Liver (tissue), 3 donors: ENCODE data around the gene PODN.

Experiments
- EGR1 ChIP-seq, 2 donors: IDR thresholded peaks; 2 replicates each; pipeline ENCODE4 v1.6.1; 2016 to 2018; ENCODE audit warnings: antibody characterized with exemption in 2 of 2, low read depth in 2 of 2
- FOXA1 ChIP-seq: IDR thresholded peaks from 2 replicates; pipeline ENCODE4 v1.6.1; 2016; ENCODE audit warnings: antibody characterized with exemption
- GABPA ChIP-seq, 2 donors: IDR thresholded peaks in 1 of 2; conservative IDR thresholded peaks in 1 of 2; 2 replicates each; pipeline ENCODE4 v1.6.1; 2016; ENCODE audit warnings: antibody characterized with exemption in 2 of 2, mild to moderate bottlenecking in 1 of 2, moderate library complexity in 1 of 2
- HNF4A ChIP-seq, 2 donors: conservative IDR thresholded peaks; 2 replicates each; pipeline ENCODE4 v1.6.1; 2016; ENCODE audit warnings: antibody characterized with exemption in 2 of 2, mild to moderate bottlenecking in 2 of 2
- JUND ChIP-seq, 2 donors: IDR thresholded peaks; 2 replicates each; pipeline ENCODE4 v1.6.1; 2016; ENCODE audit warnings: antibody characterized with exemption in 2 of 2
- RAD21 ChIP-seq, 2 donors: IDR thresholded peaks; 2 replicates each; pipeline ENCODE4 v1.6.1; 2016; ENCODE audit warnings: antibody characterized with exemption in 2 of 2, mild to moderate bottlenecking in 2 of 2
- RXRA ChIP-seq, 2 donors: IDR thresholded peaks; 2 replicates each; pipeline ENCODE4 v1.6.1; 2017 to 2018; ENCODE audit warnings: antibody characterized with exemption in 2 of 2, mild to moderate bottlenecking in 1 of 2
- SP1 ChIP-seq: IDR thresholded peaks from 2 replicates; pipeline ENCODE4 v1.6.1; 2018; ENCODE audit warnings: antibody characterized with exemption, mild to moderate bottlenecking
- TAF1 ChIP-seq: conservative IDR thresholded peaks from 2 replicates; pipeline ENCODE4 v1.6.1; 2016; ENCODE audit warnings: antibody characterized with exemption, mild to moderate bottlenecking
- YY1 ChIP-seq: IDR thresholded peaks from 2 replicates; pipeline ENCODE4 v1.6.1; 2016; ENCODE audit warnings: antibody characterized with exemption, mild to moderate bottlenecking
- TF ChIP-seq, protein P1 (sequence below): fragments of 150-350 bp; IDR thresholded peaks from 2 replicates; pipeline ENCODE4 v1.5.1; 2017; ENCODE audit warnings: improper control_type of control experiment, low read depth, low read length; ENCODE audit not compliant: missing input control
- TF ChIP-seq, protein P2 (sequence below): IDR thresholded peaks from 2 replicates; pipeline ENCODE4 v1.6.1; 2016; ENCODE audit warnings: antibody characterized with exemption
- TF ChIP-seq, protein P3 (sequence below): IDR thresholded peaks from 2 replicates; pipeline ENCODE4 v1.6.1; 2016; ENCODE audit warnings: antibody characterized with exemption, mild to moderate bottlenecking
- TF ChIP-seq, protein P4 (sequence below): IDR thresholded peaks from 2 replicates; pipeline ENCODE4 v1.6.1; 2016; ENCODE audit warnings: antibody characterized with exemption
- donor health status: healthy.
- donor health status: healthy.

DNA sequence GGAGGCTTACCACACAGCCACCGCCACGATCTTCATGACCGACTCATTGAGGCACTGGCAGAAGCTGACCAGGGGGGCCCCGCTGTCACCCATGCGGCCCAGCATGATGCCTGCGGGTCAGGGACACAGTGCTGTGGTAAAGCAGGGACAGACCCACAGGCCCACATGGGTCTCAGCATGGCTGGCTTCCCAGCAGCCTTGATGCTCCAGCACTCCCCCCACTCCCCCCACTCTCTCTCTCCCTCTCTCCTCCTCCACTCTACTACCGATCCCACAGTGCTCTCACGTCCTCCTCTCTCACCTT is 31.4 kb downstream of the PODN start:
- TF ChIP-seq, protein P1, sequence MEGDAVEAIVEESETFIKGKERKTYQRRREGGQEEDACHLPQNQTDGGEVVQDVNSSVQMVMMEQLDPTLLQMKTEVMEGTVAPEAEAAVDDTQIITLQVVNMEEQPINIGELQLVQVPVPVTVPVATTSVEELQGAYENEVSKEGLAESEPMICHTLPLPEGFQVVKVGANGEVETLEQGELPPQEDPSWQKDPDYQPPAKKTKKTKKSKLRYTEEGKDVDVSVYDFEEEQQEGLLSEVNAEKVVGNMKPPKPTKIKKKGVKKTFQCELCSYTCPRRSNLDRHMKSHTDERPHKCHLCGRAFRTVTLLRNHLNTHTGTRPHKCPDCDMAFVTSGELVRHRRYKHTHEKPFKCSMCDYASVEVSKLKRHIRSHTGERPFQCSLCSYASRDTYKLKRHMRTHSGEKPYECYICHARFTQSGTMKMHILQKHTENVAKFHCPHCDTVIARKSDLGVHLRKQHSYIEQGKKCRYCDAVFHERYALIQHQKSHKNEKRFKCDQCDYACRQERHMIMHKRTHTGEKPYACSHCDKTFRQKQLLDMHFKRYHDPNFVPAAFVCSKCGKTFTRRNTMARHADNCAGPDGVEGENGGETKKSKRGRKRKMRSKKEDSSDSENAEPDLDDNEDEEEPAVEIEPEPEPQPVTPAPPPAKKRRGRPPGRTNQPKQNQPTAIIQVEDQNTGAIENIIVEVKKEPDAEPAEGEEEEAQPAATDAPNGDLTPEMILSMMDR, result no peak
- TF ChIP-seq RAD21 (IDR thresholded peaks at IDR 0.05) (no peak), EGR1 (IDR thresholded peaks at IDR 0.05; ENCODE audit: low read depth in 2 of 2) (no peak), YY1 (no peak), TAF1 (no peak), JUND (IDR thresholded peaks at IDR 0.05) (no peak), GABPA (IDR thresholded peaks at IDR 0.05 in 1 of 2, conservative IDR thresholded peaks at IDR 0.05 in 1 of 2) (no peak), HNF4A (conservative IDR thresholded peaks at IDR 0.05) (no peak), RXRA (IDR thresholded peaks at IDR 0.05) (no peak), SP1 (no peak), FOXA1 (no peak)
- TF ChIP-seq, protein P2, sequence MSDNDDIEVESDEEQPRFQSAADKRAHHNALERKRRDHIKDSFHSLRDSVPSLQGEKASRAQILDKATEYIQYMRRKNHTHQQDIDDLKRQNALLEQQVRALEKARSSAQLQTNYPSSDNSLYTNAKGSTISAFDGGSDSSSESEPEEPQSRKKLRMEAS, result no peak
- TF ChIP-seq, protein P3, sequence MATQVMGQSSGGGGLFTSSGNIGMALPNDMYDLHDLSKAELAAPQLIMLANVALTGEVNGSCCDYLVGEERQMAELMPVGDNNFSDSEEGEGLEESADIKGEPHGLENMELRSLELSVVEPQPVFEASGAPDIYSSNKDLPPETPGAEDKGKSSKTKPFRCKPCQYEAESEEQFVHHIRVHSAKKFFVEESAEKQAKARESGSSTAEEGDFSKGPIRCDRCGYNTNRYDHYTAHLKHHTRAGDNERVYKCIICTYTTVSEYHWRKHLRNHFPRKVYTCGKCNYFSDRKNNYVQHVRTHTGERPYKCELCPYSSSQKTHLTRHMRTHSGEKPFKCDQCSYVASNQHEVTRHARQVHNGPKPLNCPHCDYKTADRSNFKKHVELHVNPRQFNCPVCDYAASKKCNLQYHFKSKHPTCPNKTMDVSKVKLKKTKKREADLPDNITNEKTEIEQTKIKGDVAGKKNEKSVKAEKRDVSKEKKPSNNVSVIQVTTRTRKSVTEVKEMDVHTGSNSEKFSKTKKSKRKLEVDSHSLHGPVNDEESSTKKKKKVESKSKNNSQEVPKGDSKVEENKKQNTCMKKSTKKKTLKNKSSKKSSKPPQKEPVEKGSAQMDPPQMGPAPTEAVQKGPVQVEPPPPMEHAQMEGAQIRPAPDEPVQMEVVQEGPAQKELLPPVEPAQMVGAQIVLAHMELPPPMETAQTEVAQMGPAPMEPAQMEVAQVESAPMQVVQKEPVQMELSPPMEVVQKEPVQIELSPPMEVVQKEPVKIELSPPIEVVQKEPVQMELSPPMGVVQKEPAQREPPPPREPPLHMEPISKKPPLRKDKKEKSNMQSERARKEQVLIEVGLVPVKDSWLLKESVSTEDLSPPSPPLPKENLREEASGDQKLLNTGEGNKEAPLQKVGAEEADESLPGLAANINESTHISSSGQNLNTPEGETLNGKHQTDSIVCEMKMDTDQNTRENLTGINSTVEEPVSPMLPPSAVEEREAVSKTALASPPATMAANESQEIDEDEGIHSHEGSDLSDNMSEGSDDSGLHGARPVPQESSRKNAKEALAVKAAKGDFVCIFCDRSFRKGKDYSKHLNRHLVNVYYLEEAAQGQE, result no peak
- TF ChIP-seq, protein P4, sequence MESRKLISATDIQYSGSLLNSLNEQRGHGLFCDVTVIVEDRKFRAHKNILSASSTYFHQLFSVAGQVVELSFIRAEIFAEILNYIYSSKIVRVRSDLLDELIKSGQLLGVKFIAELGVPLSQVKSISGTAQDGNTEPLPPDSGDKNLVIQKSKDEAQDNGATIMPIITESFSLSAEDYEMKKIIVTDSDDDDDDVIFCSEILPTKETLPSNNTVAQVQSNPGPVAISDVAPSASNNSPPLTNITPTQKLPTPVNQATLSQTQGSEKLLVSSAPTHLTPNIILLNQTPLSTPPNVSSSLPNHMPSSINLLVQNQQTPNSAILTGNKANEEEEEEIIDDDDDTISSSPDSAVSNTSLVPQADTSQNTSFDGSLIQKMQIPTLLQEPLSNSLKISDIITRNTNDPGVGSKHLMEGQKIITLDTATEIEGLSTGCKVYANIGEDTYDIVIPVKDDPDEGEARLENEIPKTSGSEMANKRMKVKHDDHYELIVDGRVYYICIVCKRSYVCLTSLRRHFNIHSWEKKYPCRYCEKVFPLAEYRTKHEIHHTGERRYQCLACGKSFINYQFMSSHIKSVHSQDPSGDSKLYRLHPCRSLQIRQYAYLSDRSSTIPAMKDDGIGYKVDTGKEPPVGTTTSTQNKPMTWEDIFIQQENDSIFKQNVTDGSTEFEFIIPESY, result no peak
